ENCODE results near the gene XRCC1.
A peak's percentile ranks its signal among the peaks of the same experiment; 100 is the strongest.
"Not testable (repeated sequence)": the region's sequence is repeated elsewhere in the genome, so short reads cannot be mapped to it uniquely, and the experiment has no call there.

XRCC1 gene

GRCh38 chr19:43599635-43600295 lies 24.4 kb upstream of the XRCC1 start:
- no peak for DNase-seq

- no peak for DNase-seq
Measured at GRCh38 chr19:43598445-43599240, 23.3 kb upstream of the XRCC1 start.

- no peak for DNase-seq
Measured at GRCh38 chr19:43597876-43598275, 22.5 kb upstream of the XRCC1 start.

- no peak for DNase-seq
Measured at GRCh38 chr19:43596842-43597461, 21.6 kb upstream of the XRCC1 start.

GRCh38 chr19:43595999-43596841 lies 20.9 kb upstream of the XRCC1 start, which contains the start of the genes IRGQ and ZNF576:
Gene IRGQ (minus strand): TSS chr19:43596134. CDS start chr19:43595338, 796 bp downstream.
Gene ZNF576 (plus strand): TSS chr19:43596595. CDS start chr19:43597109, 514 bp downstream.
- DNase-seq: peak; percentile 99

GRCh38 chr19:43595605-43595998 lies 20.3 kb upstream of the XRCC1 start:
- no peak for DNase-seq

GRCh38 chr19:43594710-43595604 lies 19.6 kb upstream of the XRCC1 start:
- peak; percentile 67 for DNase-seq

GRCh38 chr19:43594081-43594697 lies 18.9 kb upstream of the XRCC1 start:
- DNase-seq: no peak

GRCh38 chr19:43592800-43593350 lies 17.5 kb upstream of the XRCC1 start:
- no peak for DNase-seq

- no peak for DNase-seq
Measured at GRCh38 chr19:43591904-43592772, 16.8 kb upstream of the XRCC1 start.

- DNase-seq: no peak
Measured at GRCh38 chr19:43589678-43590077, 14.4 kb upstream of the XRCC1 start.

- no peak for DNase-seq
Measured at GRCh38 chr19:43589277-43589676, 13.9 kb upstream of the XRCC1 start.

GRCh38 chr19:43587029-43587428 lies 11.7 kb upstream of the XRCC1 start:
- not testable (repeated sequence) for DNase-seq

GRCh38 chr19:43586346-43586745 lies 11.0 kb upstream of the XRCC1 start:
- DNase-seq: no peak

GRCh38 chr19:43584484-43584883 lies 9.2 kb upstream of the XRCC1 start:
- no peak for DNase-seq

GRCh38 chr19:43582495-43582894 lies 7.2 kb upstream of the XRCC1 start:
- DNase-seq: no peak

GRCh38 chr19:43581467-43581866 lies 6.1 kb upstream of the XRCC1 start:
- DNase-seq: no peak

GRCh38 chr19:43578787-43579186 lies 3.5 kb upstream of the XRCC1 start:
- no peak for DNase-seq

GRCh38 chr19:43575955-43576878 lies 890 bp upstream of the XRCC1 start:
- DNase-seq: no peak
